Measurements from ENCODE around the gene ZNF747. TPM values are rescaled to one million over a fixed set of nuclear protein-coding genes. Genes with fewer than 3 reads are reported as not detected.
A peak's percentile ranks its signal among the peaks of the same experiment; 100 is the strongest.
"Not testable (repeated sequence)": the region's sequence is repeated elsewhere in the genome, so short reads cannot be mapped to it uniquely, and the experiment has no call there.

Gene ZNF747
- polyA plus RNA-seq, 10 donors, result 5.7 to 7.6 (median 6.6) TPM

- peak; percentile 67 to 89 (median 79) for DNase-seq
Measured at GRCh38 chr16:30535777-30536190, 1.1 kb upstream of the ZNF747 start.

GRCh38 chr16:30535106-30535776 is 583 bp upstream of the ZNF747 start:
- DNase-seq, result no peak

GRCh38 chr16:30533748-30534367 is 800 bp downstream of the ZNF747 start:
- DNase-seq, result peak in 1 of 3 donors; percentile 36

GRCh38 chr16:30533146-30533522 is 1.5 kb downstream of the ZNF747 start:
- DNase-seq, result no peak

GRCh38 chr16:30532285-30533145 is 2.1 kb downstream of the ZNF747 start:
- no peak for DNase-seq

- DNase-seq, result no peak
Measured at GRCh38 chr16:30530163-30531037, 4.3 kb downstream of the ZNF747 start.

- no peak for DNase-seq
Measured at GRCh38 chr16:30528799-30529457, 5.7 kb downstream of the ZNF747 start.

GRCh38 chr16:30527635-30528178 is 7.0 kb downstream of the ZNF747 start:
- no peak for DNase-seq

GRCh38 chr16:30526823-30527634 is 7.6 kb downstream of the ZNF747 start:
- peak; percentile 98 to 100 (median 99) for DNase-seq

GRCh38 chr16:30526137-30526822 is 8.4 kb downstream of the ZNF747 start, which contains the start of gene ZNF768:
ZNF768 (minus strand) TSS chr16:30526566; CDS start chr16:30526413, 153 bp downstream.
- peak in 1 of 3 donors; percentile 54 for DNase-seq

- no peak for DNase-seq
Measured at GRCh38 chr16:30525844-30526136, 8.9 kb downstream of the ZNF747 start.

- DNase-seq, result no peak
Measured at GRCh38 chr16:30524575-30525568, 9.8 kb downstream of the ZNF747 start.

GRCh38 chr16:30523768-30524574 is 10.7 kb downstream of the ZNF747 start:
- DNase-seq, result no peak

- DNase-seq, result not testable (repeated sequence)
Measured at GRCh38 chr16:30522702-30523463, 11.8 kb downstream of the ZNF747 start.

- DNase-seq, result no peak
Measured at GRCh38 chr16:30521873-30522641, 12.6 kb downstream of the ZNF747 start.

All from muscle of back (tissue), 11 donors.